ENCODE data around the gene SEPTIN10. TPM values are rescaled to one million over a fixed set of nuclear protein-coding genes. Genes with fewer than 3 reads are reported as not detected.
A peak's percentile ranks its signal among the peaks of the same experiment; 100 is the strongest.
"Not testable (repeated sequence)": the region's sequence is repeated elsewhere in the genome, so short reads cannot be mapped to it uniquely, and the experiment has no call there.

The SEPTIN10 gene
- total RNA-seq, 1 donor from 2014 or later: 63.1 TPM

GRCh38 chr2:109602617-109603188 is 11.1 kb downstream of the SEPTIN10 start:
- DNase-seq (ENCODE audit: low spot score): no peak

- DNase-seq (ENCODE audit: low spot score): no peak
Measured at GRCh38 chr2:109601783-109602182, 12.0 kb downstream of the SEPTIN10 start.

GRCh38 chr2:109597283-109597682 is 16.5 kb downstream of the SEPTIN10 start:
- no peak for DNase-seq (ENCODE audit: low spot score)

GRCh38 chr2:109595644-109596043 is 18.1 kb downstream of the SEPTIN10 start:
- DNase-seq (ENCODE audit: low spot score): no peak

GRCh38 chr2:109594246-109594885 is 19.4 kb downstream of the SEPTIN10 start:
- no peak for DNase-seq (ENCODE audit: low spot score)

GRCh38 chr2:109592905-109593304 is 20.9 kb downstream of the SEPTIN10 start:
- no peak for DNase-seq (ENCODE audit: low spot score)

- no peak for DNase-seq (ENCODE audit: low spot score)
Measured at GRCh38 chr2:109591206-109591605, 22.6 kb downstream of the SEPTIN10 start.

- DNase-seq (ENCODE audit: low spot score): no peak
Measured at GRCh38 chr2:109586687-109587086, 27.1 kb downstream of the SEPTIN10 start.

- DNase-seq (ENCODE audit: low spot score): no peak
Measured at GRCh38 chr2:109582928-109583895, 30.6 kb downstream of the SEPTIN10 start.

- DNase-seq (ENCODE audit: low spot score): not testable (repeated sequence)
Measured at GRCh38 chr2:109577630-109578029, 36.1 kb downstream of the SEPTIN10 start.

- DNase-seq (ENCODE audit: low spot score): no peak
Measured at GRCh38 chr2:109575373-109575772, 38.4 kb downstream of the SEPTIN10 start.

GRCh38 chr2:109563980-109564550 is 49.7 kb downstream of the SEPTIN10 start:
- no peak for DNase-seq (ENCODE audit: low spot score)

GRCh38 chr2:109563288-109563687 is 50.5 kb downstream of the SEPTIN10 start:
- no peak for DNase-seq (ENCODE audit: low spot score)

GRCh38 chr2:109562421-109562820 is 51.3 kb downstream of the SEPTIN10 start:
- no peak for DNase-seq (ENCODE audit: low spot score)

- DNase-seq (ENCODE audit: low spot score): no peak
Measured at GRCh38 chr2:109560265-109560664, 53.5 kb downstream of the SEPTIN10 start.

- DNase-seq (ENCODE audit: low spot score): peak; percentile 56
Measured at GRCh38 chr2:109558076-109558882, 55.5 kb downstream of the SEPTIN10 start.

- DNase-seq (ENCODE audit: low spot score): no peak
Measured at GRCh38 chr2:109557309-109557708, 56.5 kb downstream of the SEPTIN10 start.

GRCh38 chr2:109555346-109555900 is 58.3 kb downstream of the SEPTIN10 start:
- no peak for DNase-seq (ENCODE audit: low spot score)

- DNase-seq (ENCODE audit: low spot score): no peak
Measured at GRCh38 chr2:109554758-109555157, 59.0 kb downstream of the SEPTIN10 start.

GRCh38 chr2:109549016-109549590 is 64.7 kb downstream of the SEPTIN10 start:
- DNase-seq (ENCODE audit: low spot score): no peak

- DNase-seq (ENCODE audit: low spot score): no peak
Measured at GRCh38 chr2:109547280-109547679, 66.5 kb downstream of the SEPTIN10 start.

Measured in mucosa of gallbladder (tissue), 1 donor.